ENCODE data around the gene BBS9.

DNA sequence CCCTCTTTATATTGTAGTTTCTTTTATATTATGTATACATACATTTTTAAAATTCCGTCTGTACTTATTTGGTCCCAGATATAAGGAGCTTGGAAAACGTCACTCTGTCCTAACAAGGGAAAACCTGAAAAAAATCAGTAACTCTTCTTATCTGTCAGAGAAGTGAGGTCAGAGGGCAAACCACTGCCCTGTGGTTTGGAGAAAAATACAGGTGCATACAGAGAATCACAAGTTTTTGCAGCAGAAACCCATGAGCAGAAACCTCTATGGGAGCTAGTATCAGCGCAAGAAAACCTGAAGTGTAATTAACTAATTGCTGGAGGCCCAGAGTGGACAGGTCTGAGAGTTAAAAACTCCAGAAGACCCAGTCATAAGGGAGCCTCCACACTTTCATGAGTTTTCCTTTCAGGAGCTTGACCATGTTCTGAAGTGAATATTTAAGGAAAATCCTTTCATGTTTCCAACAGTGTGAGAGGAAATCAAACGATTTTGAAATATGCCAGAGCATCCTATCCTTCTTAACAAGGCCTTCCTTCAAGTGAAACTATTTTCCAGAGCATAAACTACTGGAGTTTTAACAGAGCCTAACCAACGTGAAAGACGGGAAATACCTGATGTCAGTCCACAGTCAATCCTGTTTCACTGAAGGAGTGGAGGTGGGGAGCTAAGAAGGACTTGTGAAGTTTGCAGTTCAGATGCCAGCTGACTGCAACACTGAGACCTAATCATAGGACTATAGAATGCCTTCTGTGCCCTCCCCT lies 485.2 kb downstream of the BBS9 start:
- TF ChIP-seq, protein P1, sequence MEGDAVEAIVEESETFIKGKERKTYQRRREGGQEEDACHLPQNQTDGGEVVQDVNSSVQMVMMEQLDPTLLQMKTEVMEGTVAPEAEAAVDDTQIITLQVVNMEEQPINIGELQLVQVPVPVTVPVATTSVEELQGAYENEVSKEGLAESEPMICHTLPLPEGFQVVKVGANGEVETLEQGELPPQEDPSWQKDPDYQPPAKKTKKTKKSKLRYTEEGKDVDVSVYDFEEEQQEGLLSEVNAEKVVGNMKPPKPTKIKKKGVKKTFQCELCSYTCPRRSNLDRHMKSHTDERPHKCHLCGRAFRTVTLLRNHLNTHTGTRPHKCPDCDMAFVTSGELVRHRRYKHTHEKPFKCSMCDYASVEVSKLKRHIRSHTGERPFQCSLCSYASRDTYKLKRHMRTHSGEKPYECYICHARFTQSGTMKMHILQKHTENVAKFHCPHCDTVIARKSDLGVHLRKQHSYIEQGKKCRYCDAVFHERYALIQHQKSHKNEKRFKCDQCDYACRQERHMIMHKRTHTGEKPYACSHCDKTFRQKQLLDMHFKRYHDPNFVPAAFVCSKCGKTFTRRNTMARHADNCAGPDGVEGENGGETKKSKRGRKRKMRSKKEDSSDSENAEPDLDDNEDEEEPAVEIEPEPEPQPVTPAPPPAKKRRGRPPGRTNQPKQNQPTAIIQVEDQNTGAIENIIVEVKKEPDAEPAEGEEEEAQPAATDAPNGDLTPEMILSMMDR (IDR thresholded peaks at IDR 0.05; ENCODE audit: insufficient read depth, low read length, poor library complexity, severe bottlenecking), result no peak
- TF ChIP-seq EZH2phosphoT487 (conservative IDR thresholded peaks at IDR 0.05; ENCODE audit: low read length), result no peak

Measured in SU-DHL-6 (cell line).